ENCODE results near the gene DAAM2. TPM values are rescaled to one million over a fixed set of nuclear protein-coding genes. Genes with fewer than 3 reads are reported as not detected.

Gene DAAM2
- polyA plus RNA-seq, 3 donors, result 20.7 to 30.2 (median 25.5) TPM

GRCh38 chr6:39778581-39779255, 13.5 kb upstream of the DAAM2 start:
- DNase-seq, result no peak

DNA sequence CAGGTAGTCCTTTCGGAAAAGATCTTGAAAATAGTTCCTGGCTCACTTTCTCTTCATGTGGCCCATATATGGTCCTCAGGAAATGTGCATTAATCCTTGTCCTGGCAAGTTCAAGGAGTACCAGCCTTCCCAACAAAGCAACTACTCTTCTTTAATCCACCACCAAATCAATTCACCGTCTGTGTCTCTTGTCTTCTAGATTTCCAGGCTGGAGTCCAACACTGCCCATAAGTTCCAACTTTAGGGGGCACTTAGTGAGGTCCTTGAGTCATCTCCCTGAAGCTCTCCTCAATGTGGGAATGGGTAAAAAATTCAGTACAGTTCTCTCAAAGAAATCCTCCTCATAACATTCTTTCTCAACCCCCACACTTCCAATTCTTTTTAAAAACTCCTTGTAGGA, 6.9 kb upstream of the DAAM2 start:
- DNase-seq, result no peak

DNA sequence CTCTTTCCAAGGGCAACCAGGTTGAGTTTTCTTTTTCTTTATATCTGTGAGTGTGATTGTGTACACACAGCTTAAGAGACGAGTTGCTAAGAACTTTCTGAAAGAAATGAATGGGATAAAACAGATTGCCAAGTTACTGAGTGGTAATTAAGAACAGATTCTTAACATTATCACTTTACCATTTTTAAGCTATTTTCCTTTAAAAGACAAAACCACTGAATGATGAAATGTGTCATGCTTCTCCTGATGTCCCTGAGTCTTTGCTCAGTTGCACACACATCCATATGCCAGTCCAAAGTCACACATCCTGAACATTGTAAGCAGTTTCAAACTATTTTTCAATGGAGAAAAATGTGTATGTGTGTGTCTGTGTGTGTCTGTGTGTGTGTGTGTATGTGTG, 5.5 kb upstream of the DAAM2 start:
- DNase-seq, result no peak

DNA sequence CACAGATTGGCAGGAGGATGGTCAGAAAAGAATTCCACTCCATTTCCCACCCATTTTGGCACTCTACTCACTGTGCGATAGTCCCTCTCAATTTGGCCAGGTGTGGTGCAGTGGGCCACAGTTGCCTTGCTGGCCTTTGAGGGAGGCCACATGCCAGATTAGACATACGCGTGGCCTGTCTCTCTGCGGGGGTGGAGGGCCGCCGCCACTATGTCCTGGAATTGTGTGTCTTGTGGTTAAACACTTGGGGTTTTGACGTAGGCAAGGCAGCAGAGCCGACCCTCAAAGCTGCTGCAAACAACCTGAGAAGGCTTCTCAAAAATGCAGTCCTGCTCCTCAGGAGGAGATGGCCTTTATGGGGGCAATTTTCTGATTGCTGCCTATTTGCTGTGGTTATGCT, 4.9 kb upstream of the DAAM2 start:
- DNase-seq, result no peak

DNA sequence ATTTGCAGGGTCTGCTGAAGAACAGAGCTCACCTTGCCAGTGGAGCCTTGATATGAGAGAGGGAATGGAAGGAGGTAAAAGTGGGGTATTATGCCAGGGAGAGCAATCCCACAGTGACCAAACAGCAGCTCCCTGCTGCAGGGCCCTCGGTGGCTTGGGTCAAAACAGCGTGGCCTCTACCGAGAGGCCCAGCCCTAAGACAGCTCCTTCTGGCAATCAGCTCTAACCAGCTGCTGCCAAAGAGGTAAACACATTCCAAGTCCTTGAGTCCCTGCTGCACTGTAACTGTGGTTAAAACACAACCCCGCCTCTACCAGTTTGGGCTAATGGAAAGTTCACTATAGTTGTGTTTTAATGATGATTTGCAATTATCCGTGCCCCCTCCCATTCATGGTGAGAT, 1.4 kb upstream of the DAAM2 start:
- no peak for DNase-seq

- no peak for DNase-seq
Measured at GRCh38 chr6:39791311-39791710, 865 bp upstream of the DAAM2 start.

DNA sequence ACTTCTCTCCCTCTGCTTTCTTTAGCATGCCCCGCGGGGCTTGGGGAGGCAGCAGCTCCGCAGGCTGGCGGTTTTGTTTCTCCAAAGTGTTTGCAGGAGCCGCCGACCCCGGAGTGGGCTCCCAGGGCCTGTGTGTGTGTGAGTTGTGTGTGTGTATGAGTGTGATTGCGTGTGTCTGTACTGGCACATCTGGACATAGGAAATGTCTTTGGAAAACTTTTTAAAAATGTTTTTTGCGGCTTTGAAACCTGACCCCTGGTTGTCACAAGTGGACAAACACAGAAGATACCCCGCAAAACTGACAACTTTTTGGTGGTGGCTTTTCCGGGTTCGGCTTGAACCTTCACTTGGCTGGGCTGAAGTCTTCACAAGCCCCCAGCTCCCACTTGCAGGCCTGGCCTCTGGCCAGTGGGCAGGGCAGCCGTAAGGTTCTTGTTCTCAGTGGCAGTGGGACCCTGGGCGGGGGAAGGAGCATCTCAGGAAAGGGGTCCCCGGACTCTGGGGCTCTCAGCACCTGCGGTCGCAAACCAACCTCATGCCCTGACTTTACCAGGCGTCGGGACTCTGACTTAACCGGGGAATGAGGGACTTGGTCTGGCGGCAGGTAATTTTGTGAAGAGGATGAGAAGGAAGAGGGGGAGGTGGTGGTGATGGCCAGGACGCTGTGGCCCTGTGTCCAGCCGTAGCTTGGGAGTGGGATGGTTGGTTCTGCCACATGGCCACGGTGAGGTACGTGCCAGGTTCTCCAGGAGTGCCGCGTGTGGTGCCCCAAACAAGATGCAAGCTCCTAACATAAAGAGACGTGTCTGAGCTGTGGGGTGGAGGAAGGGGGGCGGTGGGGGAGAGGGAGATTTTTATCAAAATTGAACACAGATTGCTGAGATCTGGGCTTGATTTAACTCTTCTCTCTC, 619 bp downstream of the DAAM2 start:
- DNase-seq, result no peak

GRCh38 chr6:39793516-39793915, 1.3 kb downstream of the DAAM2 start:
- no peak for DNase-seq

- no peak for DNase-seq
Measured at GRCh38 chr6:39794231-39794630, 2.1 kb downstream of the DAAM2 start.

DNA sequence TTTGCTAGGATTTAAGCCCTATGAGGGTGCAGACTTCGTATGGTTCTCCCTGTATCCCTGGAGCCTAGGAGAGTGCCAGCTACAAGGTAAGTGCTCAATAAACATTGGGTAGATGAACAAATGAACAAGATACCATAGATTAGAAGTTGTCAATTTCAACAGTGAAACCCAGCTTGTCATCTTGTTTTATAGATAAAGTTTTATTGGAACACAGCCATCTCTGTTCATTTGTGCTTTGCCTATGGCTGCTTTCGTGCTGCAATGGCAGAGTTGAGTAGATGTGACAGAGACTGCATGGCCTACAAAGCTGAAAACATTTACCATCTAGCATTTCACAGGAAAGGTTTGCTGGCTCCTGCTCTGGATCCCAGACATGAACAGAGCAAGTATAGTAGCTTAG, 5.6 kb downstream of the DAAM2 start:
- no peak for DNase-seq

- no peak for DNase-seq
Measured at GRCh38 chr6:39800034-39801032, 8.2 kb downstream of the DAAM2 start.

GRCh38 chr6:39801456-39802251, 9.5 kb downstream of the DAAM2 start:
- no peak for DNase-seq

DNA sequence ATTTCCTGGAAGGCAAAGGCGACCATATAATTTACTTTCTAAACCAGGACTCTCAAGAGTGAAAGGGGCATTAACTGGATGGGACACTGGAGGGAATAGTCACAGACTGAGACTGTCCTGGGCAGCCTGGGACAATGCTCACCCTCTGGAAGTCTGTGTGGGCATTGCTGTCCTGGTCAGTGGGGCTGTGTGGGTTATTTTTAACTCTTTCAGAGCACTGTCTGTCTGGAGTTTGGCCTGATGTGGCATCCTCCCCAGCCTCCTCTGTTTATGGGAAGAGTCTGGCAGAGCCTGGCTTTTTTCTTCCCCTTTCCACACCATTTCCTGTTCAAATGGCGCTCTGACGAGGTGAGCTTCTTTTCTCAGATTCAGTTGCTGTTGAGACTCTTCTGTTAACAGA, 11.7 kb downstream of the DAAM2 start:
- DNase-seq, result no peak

GRCh38 chr6:39804466-39805065, 12.4 kb downstream of the DAAM2 start:
- DNase-seq, result no peak

DNA sequence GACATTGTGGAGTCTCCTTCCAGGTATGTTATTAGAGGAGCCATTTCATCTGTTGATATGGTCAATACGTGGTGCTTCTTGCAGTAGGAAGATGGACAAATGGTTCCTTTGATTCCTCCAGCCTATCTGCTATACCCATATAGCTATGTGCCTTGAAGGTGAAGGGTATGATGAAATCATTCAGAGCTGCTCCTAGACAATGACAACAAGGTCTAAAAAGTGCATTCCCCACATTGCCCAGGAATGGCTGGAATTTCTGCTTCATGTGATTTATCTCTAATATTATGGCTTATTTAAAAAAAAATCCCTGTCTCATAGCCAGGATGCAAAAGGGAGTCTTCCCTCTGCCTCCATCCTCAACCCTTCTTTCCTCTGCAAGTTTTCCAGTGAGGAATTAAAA, 14.1 kb downstream of the DAAM2 start:
- no peak for DNase-seq

DNA sequence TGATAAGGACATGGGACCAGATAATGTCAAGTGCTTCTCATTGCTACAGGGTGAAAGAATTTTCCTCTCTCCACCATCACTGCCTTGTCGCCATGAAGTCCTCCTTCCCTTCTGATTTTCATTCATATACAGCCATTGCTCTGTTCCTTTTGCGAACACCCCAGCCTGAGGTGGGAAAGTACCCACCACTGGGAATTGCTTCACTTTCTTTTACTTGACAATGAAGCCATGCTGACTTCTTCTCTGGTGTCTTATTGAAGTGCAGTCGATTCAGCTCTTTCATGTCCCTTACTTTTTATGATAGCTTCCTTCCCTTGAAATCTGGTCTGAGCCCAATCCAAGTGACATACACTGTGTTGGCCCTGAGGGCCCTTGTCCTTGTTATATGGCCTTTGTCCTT, 16.2 kb downstream of the DAAM2 start:
- no peak for DNase-seq

- DNase-seq, result no peak
Measured at GRCh38 chr6:39808964-39809363, 16.8 kb downstream of the DAAM2 start.

DNA sequence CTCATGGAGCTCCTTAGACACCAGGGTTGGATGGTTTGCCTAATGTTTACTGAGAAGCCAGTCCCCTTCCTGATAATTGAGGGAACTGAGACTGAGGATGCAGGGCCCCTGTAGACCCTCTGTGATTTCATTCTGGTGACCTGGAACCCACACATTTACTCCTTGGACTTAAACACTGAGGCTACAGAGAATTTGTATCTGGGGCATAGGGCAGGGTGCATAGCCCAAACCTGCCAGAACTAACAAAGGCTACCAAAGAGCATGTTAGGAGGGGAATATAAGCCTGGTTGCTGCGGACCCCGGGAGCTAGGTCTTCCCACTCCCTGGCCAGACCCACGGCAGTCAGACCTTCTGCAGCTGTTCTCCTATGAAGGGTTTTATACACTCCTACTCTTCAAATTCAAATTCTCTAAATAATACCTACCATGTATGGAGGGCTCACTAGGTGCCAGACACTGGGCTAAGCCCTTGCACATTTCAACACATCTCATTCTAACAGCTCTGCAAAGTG, 19.7 kb downstream of the DAAM2 start:
- no peak for DNase-seq

DNA sequence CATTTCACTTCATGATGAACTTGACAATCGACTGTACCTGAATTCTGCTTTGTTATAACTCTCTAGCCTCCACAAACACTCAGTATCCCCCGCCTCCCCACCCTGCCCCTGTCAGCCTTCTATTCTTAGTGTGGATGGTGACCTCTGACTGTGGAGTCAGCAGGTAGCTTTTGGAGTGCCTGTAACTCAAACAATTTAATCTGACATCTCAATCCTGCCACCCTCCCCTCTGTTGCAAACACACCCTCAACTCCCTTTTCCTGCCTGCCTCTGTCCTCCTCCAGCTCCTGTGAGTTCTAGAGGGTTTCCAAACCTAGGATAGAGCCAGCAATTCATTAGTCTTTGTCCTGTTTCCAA, 20.3 kb downstream of the DAAM2 start:
- DNase-seq, result no peak

DNA sequence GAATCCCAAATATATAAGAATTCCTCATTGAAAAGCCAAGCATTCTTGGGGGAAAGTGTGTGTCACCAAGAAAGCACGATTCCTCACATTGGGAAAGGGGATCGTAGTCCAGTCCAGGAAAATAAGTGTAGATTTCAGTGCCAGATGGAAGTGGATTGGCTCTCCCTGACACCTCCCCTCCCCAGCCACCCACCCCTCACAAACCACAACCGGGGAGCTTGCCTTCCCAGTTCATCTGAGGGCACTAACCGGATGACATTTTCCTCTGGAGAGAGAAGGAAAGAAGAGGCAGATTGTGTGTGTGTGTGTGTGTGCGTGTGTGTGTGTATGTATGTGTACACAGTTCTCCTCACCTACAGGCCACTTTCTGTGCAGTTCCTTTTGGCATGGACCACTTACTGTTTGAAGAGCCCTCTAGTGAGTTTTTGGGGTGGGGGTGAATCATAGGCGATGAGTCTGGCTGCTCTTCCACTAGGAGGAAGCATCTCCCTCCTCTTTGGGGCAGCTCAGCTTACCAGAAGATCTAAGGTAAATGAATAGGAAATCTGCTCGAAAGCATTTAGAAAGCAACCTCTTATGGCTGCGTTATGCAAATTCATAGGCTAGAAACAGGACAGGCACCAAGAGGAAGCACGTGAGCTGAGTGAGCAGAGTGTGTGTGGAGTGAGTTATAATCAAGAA, 20.8 kb downstream of the DAAM2 start:
- DNase-seq, result no peak
